ENCODE results near the gene WDR18.

The WDR18 gene

DNA sequence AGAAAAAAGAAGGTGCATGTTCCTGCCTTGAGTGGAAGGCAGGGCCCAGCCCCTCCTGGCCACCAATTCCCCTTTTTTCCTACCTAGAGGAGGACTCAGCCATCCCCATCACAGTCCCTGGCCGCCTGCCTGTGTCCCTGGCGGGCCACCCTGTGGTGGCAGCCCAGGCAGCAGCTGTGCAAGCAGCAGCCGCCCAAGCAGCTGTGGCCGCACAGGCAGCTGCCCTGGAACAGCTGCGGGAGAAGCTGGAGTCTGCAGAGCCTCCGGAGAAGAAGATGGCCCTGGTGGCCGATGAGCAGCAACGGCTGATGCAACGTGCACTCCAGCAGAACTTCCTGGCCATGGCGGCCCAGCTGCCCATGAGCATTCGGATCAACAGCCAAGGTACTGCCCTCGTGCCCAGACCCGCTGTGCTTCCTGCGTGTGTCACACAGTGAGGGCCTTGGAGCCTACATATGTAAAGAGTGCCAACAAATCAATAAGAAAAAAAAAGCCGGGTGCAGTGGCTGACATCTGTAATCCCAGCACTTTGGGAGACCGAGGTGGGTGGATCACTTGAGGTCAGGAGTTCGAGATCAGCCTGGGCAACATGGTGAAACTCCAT lies 17.6 kb upstream of the WDR18 start:
- DNase-seq = no peak

DNA sequence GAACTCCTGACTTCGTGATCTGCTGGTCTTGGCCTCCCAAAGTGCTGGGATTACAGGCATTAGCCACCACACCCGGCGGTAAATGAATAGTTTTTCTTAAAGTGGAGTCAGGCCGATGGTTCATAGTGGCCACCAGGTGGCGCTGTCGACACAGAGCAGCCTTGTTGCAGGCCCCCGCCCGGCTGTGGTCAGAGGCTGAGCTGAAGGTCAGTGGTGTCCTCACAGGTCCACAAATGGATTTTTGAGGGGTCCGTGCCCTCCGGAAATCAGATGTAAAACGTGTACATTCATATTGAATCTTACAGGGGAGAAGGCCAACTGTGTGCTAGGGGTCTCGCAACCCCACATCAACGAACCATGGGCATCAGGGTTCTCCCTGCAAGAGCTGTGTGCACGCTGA lies 13.4 kb upstream of the WDR18 start:
- no peak for DNase-seq

DNA sequence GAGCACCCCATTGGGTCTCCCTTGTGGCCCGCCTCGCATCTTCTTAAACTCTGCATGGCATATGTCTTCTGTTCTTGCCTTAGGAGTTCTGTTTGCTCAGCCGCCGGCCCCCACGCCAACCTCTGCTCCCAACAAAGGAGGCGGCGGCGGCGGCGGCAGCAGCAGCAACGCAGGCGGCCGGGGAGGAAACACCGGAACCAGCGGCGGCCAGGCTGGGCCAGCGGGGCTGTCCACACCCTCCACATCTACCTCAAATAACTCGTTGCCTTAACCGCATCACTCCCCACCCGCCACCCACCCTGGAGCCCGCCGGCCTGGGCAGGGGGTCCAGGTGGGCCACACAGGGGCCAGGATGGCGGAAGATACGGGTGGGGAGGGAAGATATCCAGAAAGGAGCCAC lies 12.3 kb upstream of the WDR18 start:
- no peak for DNase-seq

DNA sequence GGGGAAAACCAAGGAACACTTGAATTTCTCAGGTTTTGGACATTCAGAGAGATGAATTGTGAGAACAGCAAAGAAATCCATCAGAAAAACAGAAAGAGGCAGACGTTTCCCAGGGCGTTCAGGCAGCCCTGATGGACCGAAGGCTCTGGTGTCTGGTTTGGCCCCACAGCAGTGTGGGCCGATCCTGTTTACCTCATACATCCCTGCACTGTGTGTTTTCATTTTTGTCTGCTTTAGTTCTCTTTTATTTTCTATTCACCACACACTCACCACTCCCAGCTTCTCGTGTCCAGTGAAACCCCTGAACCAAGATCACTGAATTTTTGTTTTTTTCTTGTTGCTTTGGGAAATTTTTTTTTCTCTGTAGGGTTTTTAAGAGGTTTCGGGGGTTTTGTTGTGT lies 11.9 kb upstream of the WDR18 start:
- DNase-seq = no peak

DNA sequence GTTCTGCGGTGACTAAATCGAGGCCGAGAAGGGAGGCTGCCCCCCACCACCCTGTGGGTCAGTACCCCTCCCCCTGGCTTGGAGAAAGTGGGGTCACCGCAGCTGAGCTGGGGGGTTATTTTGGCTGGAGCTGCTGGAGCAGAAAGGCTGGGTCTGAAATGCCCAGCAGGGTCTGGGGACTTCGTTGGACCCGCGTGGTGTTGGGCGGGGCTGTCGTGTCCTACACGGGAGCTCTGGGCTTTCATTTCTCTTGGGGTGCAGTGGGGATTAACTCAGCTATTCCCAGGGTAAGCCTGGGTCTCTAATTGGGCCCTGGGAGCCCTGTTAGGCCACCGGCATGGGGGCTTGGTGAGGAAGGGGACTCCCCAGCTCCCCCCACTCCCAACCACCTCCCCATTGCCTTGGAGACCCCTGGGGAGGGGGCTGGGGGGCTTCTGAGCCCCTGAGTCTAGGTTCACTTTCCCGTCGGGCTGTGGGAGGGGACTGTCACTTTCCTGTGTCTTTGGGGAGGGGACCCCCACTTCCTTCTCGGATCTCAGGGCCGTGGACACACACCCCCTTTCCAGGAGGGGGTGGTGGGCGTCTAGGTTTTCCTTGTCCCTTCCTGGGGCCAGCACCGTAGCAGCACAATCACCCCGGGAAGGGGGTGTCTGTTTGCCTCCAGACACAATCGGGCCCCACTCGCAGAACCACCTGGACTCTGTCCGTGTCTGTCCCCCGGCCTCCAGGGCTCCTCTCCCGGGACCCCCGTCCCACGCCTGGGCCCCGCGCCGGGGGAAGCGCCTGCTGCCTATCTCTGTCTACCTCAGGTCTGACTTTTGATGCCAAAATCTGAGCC lies 10.2 kb upstream of the WDR18 start:
- DNase-seq = no peak

DNA sequence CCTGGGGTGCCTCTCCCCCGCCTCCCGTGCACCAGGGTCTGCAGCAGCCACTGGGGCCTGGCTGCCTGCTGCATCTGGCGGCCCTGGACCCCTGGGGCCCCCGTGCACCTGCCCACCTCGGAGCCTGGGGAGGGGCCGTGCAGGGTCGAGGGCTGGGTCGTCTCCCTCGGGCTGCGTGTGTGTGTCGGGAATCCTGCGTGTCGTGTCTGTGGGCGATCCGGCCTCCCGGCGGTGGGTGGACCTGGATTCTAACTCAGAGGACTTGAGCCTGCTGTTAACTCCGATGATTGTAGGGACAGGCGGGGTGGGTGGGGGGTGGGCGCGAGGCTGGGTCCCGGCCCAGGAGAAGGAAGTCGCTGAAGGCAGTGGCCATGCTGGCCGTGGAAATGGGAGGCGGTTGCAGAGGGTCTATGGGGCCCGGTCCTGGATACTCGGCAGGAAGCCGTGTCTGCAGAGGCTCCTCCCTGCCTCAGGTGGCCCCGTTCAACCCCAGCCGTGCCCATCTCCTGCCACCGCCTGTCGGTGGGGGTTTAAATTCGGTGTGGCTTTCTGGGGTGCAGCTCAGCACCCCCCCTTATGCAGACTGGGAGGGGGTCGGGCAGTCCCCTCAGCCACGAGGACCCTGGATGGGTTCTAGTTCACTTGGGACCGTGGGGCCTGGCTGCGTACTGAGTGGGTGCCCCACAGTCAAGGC lies 9.4 kb upstream of the WDR18 start:
- no peak for DNase-seq

DNA sequence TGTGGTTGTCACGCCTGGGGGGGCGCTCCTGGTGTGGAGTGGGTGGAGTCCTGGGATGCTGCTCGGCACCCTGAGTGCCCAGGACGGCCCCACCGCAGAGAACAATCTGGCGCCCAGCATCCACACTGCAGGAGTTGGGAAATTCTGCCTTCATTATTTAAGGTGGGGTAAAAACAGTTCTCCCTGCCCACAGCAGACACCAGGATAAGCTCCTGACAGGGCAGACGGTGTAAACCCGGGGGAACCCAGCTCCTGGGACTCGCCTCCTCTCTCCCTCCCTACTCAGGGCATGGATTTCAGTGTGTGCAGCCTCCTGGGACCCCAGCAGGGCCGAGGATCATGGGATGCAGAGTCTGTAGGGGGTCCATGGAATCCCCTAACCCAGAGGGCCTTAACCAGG lies 7.7 kb upstream of the WDR18 start:
- DNase-seq = no peak

DNA sequence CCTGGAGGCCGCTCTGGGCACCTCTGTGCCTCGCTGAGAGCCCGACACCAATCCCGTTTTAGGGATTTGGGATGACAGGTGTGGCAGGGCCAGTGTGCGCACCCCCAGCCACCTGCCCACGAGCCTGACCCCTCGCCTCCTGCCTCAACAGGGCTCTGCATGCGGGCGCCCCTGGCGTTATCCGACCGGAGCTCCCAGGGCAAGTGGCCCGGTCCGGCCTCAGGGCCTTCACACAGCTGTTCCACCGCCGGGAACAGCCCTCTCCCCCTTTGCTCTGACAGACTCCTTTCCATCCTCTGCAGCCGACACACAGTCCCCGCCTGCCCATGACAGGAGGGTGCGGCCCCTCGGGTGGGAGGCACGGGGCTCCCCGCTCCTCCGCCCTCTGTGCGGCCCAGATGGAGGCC lies 7.1 kb upstream of the WDR18 start:
- DNase-seq = no peak

DNA sequence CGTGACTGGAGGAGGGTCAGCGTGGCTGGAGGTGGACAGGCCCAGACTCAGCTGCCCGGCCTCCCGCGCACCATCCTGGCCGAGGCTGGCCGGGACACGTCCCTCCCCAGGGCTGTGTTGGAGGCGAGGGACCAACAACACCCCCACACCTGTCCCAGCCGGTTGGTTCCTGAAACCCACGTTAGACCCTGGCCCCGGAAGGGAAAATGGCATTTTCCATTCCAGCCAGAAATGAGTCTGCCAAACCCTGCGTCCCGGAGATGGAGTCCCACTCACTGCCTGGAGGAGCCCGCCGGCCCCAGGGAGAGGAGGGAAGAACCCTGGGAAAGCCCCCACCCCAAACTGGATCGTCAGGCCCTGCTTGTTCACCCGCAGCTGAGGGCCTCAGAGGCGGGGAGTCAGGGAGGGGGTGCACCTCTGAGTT lies 4.8 kb upstream of the WDR18 start:
- no peak for DNase-seq

DNA sequence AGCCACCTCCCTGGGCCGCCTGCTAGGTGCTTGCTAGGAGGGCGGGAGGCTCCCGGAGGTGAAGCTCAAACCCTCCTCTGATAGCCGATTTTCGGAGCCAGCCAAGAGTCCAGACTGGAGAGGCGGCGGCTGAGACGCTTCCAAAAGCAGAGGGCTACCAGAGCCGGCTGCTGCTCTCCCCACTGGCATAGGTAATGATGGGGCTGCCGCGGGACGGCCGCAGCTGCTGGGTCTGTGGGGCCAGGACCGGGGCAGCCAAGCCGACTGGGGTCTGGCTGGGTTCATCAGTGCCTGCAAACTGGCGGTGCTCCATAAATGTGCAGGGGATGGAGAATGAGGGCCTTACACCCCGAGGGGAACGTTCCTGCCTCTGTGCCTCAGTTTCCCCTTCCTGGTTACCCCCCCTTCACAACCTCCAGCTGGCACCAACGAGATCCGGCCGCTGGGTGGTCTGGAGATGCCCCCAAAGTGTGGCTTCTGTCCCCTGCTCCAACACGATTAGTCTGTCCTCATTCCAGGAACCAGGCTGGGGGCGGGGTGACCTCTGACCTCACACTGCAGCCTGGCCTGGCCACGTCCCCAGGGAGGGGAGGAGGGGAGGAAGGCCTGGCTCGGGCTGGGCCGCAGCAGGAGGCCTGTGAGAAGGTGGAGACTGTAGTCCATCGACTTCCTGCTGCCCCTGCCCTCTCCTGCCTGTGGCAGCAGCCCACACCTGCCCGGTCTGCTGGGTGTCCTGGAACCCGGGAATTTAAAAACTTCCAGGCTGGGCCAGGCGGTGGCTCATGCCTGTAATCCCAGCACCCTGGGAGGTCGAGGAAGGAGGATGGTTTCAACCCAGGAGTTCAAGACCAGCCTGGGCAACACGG lies 3.8 kb upstream of the WDR18 start:
- DNase-seq = no peak

DNA sequence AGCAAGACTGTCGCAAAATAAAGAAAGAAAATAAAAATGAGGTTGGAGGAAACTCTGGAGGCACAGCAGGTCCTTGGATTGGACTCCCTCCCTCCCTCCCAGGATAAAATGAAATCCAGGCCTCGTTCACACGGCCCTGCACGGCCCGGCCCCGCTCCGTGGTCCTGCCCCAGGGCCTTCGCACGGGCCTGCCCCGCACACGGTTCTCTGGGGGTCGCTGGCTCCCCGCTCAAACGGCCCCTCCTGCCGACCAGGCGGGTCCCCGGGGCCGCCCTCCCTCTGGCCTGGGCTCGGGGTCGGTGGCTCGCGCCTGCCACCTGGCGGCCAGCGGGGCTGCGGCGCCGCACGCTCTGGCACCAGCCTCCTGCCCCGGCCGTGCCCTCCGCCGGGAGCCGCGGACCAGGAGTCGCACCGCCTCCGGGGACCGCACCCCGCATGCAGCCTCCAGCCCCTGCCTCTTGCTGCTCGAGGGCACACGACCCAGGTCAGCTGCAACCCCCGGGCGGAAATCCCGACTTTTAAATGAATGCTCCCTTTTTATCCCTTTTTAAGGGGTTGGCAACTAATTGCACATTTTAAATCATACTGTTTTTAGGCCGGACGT lies 1.5 kb upstream of the WDR18 start:
- peak; percentile 75 to 79 for DNase-seq

DNA sequence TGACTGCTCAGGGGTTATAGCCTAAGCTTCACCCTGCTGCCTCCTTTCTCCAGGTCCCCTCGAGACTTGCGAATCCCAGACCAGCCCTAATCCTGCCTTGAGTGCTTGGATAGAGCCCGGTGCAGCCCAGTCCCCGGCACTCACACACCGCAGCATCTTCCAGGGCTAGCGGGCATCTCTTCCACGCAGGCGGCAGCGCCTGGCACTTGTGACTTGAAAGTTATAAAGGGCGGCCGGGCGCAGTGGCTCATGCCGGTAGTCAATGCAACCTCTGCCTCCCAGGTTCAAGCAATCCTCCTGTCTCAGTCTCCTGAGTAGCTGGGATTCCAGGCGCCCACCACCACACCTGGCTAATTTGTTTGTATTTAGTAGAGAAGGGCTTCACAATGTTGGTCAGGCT lies 1.9 kb downstream of the WDR18 start:
- DNase-seq = no peak

DNA sequence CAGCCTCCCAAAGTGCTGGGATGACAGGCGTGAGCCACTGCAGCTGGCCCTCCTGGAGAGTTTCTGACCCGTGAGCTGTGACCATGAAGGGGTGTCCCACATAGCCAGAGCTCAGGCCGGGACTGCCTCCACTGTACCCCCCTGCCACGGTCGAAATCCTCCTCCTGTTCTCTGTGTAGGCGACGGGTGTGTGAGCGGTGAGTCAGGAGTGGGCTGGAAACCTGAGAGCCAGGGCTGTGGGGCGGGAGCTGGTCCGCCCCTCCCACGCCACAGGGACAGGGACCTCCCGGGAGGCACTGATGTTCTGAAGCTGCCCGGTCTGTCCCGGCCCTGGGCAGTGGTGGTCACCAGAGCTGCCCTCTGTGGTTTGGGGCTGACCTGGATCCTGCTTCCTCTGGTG lies 3.9 kb downstream of the WDR18 start:
- no peak for DNase-seq

DNA sequence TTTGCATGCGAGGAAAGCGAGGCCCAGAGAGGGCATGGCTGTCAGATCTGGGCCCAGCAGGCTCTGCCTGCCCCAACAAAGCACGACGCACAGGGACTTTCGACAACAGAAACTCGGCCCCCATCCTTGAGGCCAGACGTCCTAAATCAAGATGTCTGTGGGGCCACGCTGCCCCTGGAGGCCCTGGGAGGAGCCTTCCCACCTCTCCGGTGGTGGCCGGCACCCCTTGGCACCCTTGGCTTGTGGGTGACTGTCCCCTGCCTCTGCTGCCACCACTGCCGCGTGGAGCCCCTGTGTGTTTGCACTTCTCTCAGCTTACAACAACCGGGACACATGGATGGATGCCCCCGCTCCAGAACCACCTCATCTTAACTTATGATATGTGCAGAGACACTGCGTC lies 4.4 kb downstream of the WDR18 start:
- DNase-seq = no peak

DNA sequence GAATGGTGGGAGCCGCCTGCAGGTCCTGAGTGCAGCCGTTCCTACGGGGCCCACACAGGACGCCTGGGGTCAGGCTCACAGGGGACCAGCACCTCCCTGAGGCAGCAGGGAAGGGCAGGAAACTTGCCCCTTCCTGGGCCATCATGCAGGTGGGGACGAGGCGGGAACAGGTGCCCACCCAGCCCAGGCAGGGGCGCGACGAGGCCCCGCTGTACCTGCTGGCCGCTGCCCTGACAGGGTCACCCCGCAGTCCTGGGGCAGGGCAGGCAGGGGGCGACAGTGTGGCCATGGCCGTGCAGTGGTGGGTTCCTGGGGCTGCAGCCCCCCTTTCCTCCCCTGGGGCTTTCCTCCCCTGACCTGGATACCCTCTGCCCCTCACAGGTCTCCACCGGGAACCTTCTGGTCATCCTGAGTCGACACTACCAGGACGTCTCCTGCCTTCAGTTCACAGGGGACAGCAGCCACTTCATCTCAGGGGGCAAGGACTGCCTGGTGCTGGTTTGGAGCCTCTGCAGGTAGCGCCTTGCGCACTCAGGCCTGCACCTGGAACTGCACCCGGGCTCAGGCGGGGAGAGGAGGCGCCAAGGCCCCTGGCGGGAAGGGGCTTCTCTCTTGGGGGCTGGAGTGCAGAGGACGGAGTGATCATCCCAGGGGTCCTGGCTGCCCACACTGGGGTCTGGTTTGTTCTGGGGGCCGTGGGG lies 5.4 kb downstream of the WDR18 start:
- DNase-seq = no peak

DNA sequence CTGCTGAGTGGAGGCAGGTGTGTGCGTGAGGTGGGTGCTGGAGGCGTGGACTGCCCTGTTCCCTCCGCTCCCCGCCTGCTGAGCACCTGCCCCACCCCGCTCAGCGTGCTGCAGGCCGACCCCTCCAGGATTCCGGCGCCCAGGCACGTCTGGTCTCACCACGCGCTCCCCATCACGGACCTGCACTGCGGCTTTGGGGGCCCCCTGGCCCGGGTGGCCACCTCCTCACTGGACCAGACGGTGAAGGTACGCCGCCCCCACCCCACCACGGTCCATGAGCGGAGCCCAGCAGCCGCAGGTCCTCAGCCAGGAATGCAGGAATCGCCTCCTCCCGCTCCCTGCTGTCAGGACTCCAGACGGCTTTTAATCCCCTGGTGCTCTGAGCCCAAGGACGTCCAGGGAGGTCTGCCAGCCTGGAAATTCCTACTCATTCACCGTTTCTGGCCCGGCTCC lies 6.0 kb downstream of the WDR18 start:
- no peak for DNase-seq

DNA sequence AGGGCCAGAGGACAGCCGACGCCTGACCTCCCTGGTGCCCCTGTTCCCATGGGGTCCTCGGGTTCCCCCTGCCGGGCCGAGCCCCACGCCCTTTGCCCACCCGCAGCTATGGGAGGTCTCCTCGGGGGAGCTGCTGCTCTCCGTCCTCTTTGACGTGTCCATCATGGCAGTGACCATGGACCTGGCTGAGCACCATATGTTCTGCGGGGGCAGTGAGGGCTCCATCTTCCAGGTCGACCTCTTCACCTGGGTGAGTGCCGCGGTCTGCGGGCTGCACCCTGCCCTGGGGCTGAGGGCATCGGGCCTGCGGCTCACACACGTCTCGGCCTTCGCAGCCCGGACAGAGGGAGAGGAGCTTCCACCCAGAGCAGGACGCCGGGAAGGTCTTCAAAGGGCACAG lies 6.6 kb downstream of the WDR18 start:
- no peak for DNase-seq

DNA sequence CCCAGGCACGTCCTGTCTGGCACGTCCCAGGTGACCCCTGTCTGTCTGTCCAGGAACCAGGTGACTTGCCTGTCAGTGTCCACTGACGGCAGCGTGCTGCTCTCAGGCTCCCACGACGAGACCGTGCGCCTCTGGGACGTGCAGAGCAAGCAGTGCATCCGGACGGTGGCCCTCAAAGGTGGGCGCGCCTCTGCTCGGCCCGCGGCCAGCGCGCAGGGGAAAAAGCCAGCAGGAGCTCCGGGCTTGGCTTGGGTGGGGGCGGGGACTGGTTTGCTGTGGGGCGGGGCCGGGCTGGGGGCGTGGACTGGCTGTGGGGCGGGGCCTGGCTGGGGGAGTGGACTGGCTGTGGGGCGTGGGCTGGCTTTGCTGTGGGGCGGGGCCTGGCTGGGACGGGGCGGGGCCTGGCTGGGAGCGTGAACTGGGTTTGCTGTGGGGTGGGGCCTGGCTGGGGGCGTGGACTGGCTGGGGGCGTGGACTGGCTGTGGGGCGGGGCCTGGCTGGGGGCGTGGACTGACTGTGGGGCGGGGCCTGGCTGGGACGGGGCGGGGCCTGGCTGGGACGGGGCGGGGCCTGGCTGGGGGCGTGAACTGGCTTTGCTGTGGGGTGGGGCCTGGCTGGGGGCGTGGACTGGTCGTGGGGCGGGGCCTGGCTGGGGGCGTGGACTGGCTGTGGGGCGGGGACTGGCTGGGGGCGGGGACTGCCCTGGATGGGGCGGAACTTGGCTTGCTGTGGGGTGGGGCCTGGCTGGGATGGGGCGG lies 7.2 kb downstream of the WDR18 start:
- DNase-seq = peak; percentile 54 to 56

DNA sequence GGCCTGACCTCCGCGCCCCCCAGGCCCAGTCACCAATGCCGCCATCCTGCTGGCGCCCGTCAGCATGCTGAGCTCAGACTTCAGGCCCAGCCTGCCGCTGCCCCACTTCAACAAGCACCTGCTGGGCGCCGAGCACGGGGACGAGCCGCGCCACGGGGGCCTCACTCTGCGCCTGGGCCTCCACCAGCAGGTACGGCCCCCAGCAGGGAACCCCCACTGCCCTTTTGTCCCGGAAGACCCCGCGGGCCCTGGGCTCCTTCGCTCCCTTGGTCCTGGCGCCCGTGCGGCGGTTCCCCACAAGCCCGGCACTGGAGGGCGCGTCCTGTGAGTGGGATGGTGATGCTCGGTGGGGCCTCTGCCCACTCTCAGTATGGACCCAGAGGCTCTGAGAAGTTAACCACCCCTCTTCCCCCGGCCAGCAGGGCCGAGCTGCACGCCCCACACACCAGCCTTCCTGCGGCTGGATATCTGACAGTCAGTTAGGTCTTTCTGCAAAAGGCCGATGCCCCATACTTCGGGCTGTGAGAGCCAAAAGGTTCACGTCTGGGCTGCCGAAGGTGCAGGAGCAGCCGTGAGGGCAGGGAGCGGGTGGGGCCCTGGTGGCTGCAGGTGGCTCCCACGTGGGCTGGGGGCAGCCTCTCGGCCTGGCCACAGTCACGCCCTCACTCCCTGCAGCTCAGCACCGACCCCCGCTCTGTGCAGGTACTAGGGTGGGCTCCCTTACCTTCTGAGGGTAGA lies 8.0 kb downstream of the WDR18 start:
- no peak for DNase-seq

DNA sequence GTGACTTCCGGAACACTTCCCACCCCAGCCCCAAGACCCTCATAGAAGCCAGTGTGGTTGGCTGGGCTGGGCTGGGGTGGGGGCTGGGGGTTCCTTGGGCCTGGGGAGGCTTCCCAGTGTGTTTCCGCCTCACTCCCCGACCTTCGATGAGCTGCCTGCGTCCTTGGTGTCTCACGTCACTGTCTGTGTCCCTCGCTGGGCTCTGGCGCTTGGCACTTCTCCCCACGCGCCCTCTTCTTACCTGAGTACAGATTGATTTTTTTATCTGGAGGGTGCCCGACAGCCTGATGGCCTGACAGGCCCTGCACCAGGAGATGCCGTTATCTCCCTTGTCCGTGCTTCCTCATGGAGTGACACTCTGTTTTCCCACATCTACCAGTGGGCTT lies 8.5 kb downstream of the WDR18 start:
- no peak for DNase-seq
